Cardiac muscle cell (in vitro differentiated cells and primary cell): Measurements from ENCODE around the gene AMT. TPM values are rescaled to one million over a fixed set of nuclear protein-coding genes. Genes with fewer than 3 reads are reported as not detected.

Experiments used
- DNase-seq, 2 donors: peaks; one replicate each; pipeline versions ENCODE4 v3.0.0 to v3.0.0-alpha.2; 2010 to 2017; ENCODE audit warnings: low read depth in 1 of 2, low spot score in 1 of 2
- H3K27ac ChIP-seq: fragments of 200-600 bp; sonication (generic); 2 replicates; pipeline ENCODE4 v1.5.1; 2016
- H3K27me3 ChIP-seq: fragments of 200-600 bp; sonication (generic); 2 replicates; pipeline ENCODE4 v1.6.0; 2016; ENCODE audit warnings: control low read depth
- H3K36me3 ChIP-seq: fragments of 200-600 bp; sonication (generic); 2 replicates; pipeline ENCODE4 v1.5.1; 2016; ENCODE audit warnings: control low read depth
- H3K4me1 ChIP-seq: fragments of 200-600 bp; sonication (generic); 2 replicates; pipeline ENCODE4 v1.8.1; 2017; ENCODE audit warnings: low read depth, mild to moderate bottlenecking, mixed run types
- H3K4me3 ChIP-seq: fragments of 200-600 bp; sonication (generic); 2 replicates; pipeline ENCODE4 v1.5.1; 2016; ENCODE audit warnings: mild to moderate bottlenecking
- H3K9me3 ChIP-seq: fragments of 200-600 bp; sonication (generic); 2 replicates; pipeline ENCODE4 v1.5.1; 2017; ENCODE audit warnings: low read depth, mild to moderate bottlenecking, control low read depth
- polyA plus RNA-seq: library from polyadenylated mRNA; unstranded; fragments of >200 nt; fragmentation: Nextera tagmentation; extraction: Ambion mirVana; gene quantifications from 2 replicates; pipeline ENCODE4 v1.2.1, GENCODE V29; 2016
- total RNA-seq: library from RNA; depleted of rRNA; stranded (reverse); fragments of >200 nt; gene quantifications from 2 replicates; pipeline ENCODE4 v1.2.3, GENCODE V29; 2016
- TF ChIP-seq, protein P1 (sequence below): IDR thresholded peaks from 2 replicates; pipeline ENCODE4 v1.5.1; 2012; ENCODE audit warnings: low read depth, mild to moderate bottlenecking, low read length

The AMT gene
- total and polyA plus RNA-seq, 2 experiments from 2014 or later: 67.2 to 105 TPM

GRCh38 chr3:49412632-49413337 lies 9.5 kb downstream of the AMT start:
- no peaks in the 10 kb centered on the region for H3K27me3 ChIP-seq
- H3K27ac ChIP-seq: peak overlapping the region; percentile 71
- no peaks in the 10 kb centered on the region for H3K9me3 ChIP-seq
- no peaks in the 10 kb centered on the region for H3K36me3 ChIP-seq
- peaks cover 21% of the 10 kb centered on the region for H3K4me1 ChIP-seq
- no peak for DNase-seq
- TF ChIP-seq, protein P1, sequence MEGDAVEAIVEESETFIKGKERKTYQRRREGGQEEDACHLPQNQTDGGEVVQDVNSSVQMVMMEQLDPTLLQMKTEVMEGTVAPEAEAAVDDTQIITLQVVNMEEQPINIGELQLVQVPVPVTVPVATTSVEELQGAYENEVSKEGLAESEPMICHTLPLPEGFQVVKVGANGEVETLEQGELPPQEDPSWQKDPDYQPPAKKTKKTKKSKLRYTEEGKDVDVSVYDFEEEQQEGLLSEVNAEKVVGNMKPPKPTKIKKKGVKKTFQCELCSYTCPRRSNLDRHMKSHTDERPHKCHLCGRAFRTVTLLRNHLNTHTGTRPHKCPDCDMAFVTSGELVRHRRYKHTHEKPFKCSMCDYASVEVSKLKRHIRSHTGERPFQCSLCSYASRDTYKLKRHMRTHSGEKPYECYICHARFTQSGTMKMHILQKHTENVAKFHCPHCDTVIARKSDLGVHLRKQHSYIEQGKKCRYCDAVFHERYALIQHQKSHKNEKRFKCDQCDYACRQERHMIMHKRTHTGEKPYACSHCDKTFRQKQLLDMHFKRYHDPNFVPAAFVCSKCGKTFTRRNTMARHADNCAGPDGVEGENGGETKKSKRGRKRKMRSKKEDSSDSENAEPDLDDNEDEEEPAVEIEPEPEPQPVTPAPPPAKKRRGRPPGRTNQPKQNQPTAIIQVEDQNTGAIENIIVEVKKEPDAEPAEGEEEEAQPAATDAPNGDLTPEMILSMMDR: no peak
- H3K4me3 ChIP-seq: peak overlapping the region; percentile 28

DNA sequence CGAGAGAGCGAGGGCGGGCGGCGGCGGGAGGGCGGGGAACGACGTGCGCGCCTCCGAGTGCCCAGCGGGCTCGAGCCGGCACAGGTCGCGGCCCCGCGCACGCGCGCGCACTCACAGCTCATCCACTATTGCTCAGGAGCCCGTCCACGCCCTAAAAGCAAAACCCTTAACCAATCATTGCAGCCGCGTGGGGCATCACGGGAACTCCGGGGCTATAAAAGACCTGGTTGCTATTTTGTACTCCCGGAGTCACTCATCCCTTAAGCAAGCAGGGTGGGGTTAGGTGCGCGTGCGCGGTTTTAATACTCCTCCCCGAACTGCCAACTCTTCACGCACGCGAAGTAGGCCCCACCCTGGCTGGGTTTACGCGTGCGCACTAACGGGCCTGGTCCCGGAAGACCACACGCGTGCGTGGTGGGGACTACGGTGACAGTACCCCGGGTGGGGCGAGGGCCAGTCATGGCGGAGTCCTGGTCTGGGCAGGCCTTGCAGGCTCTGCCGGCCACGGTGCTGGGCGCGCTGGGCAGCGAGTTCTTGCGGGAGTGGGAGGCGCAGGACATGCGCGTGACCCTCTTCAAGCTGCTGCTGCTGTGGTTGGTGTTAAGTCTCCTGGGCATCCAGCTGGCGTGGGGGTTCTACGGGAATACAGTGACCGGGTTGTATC lies 10.2 kb downstream of the AMT start, which contains the start of the genes RHOA and TCTA:
Gene RHOA (minus strand): TSS at position 9 of the 664 bp plus-strand sequence. CDS start 36,387 bp downstream, outside the sequence.
Gene TCTA (plus strand): TSS at position 456 of the 664 bp plus-strand sequence. CDS start 4 bp downstream, at position 460.
- Histone ChIP-seq H3K4me1 (peaks cover 17% of the 10 kb centered on the region), H3K4me3 (peak within 1 kb of the TSS; percentile 81), H3K9me3 (no peaks in the 10 kb centered on the region), H3K27ac (peak within 1 kb of the TSS; percentile 95), H3K36me3 (no peaks in the 10 kb centered on the region), H3K27me3 (no peaks in the 10 kb centered on the region)
- TF ChIP-seq, protein P1: no peak
- DNase-seq: peak; percentile 100

DNA sequence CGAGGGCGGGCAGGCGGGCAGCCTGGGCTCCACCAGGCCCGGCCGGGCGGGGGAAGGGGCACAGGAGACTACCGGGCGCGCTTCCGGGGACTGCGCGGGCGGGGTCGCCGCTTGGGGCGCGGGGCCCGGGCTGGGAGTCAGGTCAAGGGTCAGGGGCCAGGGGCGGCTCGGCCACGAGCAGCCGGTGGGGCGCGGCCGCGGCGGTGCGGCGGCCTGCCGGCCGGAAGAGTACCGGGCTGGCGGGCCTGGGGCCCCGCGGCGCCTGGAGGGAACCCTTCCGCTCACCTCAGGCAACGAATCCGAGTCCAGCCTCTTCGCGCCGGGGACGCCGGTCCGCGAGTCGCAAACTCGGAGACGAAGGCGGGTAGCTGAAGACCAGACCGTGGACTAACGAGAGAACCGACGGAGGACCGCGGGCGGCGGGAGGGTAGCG lies 10.7 kb downstream of the AMT start:
- Histone ChIP-seq H3K36me3 (no peaks in the 10 kb centered on the region), H3K4me3 (peak overlapping the region; percentile 81), H3K4me1 (peaks cover 17% of the 10 kb centered on the region), H3K9me3 (no peaks in the 10 kb centered on the region), H3K27ac (peak overlapping the region; percentile 95), H3K27me3 (no peaks in the 10 kb centered on the region)
- TF ChIP-seq, protein P1: no peak
- peak in 1 of 2 donors; percentile 28 for DNase-seq

DNA sequence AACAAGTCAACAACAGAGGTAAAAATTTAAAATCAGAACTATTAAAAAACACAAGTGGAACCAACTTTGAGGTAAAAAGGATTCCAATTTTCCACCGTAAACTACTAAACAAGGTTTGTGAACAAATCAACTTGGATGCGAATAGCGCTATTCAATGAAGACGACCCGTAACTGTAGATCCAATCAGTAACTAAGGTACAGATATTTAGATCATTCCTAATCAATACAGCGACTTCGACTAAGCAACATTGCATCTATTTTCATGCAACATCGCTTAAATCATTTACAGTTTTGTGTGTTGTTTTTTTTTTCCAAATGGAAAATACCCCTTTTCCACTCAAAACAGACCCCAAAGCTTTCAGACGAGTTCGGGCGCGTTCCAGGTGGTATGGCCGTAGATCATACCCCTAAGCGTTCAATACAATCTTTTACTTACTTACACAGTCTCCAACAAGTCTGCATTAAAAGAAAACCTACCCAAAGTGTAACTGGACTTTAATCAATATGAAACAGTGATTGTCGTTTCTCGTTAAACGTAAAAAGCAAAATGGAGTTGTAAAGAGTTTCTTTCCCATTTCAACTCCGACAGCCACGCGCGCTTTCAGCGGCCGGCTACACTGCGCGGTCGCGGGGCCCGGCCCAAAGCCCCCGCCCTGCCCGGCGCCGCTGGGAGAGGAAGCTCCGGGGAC lies 11.3 kb downstream of the AMT start:
- Histone ChIP-seq H3K9me3 (no peaks in the 10 kb centered on the region), H3K4me1 (peaks cover 19% of the 10 kb centered on the region)
- peak in 1 of 2 donors; percentile 76 for DNase-seq

More for the DNA sequence above, 11.3 kb downstream of the AMT start:
- Histone ChIP-seq H3K27me3 (no peaks in the 10 kb centered on the region), H3K27ac (peak overlapping the region; percentile 95), H3K36me3 (no peaks in the 10 kb centered on the region), H3K4me3 (peak overlapping the region; percentile 81)
- TF ChIP-seq, protein P1: no peak
